WERI-Rb-1 (cell line): ENCODE results near the gene UROS.

Experiments
- DNase-seq: peaks from one replicate; pipeline ENCODE4 v3.0.0-alpha.2; 2020
- H3K27ac ChIP-seq: fragments of 250-450 bp; sonication (Bioruptor Pico); 2 replicates; pipeline ENCODE4 v1.5.1; 2020; ENCODE audit warnings: mild to moderate bottlenecking, moderate library complexity
- H3K27me3 ChIP-seq: fragments of 250-450 bp; sonication (Bioruptor Pico); 2 replicates; pipeline ENCODE4 v1.5.1; 2021; ENCODE audit warnings: mild to moderate bottlenecking, low read depth, moderate library complexity; ENCODE audit not compliant: insufficient read depth, severe bottlenecking
- H3K36me3 ChIP-seq: fragments of 250-450 bp; sonication (Bioruptor Pico); 2 replicates; pipeline ENCODE4 v1.5.1; 2020; ENCODE audit warnings: mild to moderate bottlenecking, moderate library complexity
- H3K4me3 ChIP-seq: 2 replicates; pipeline ENCODE4 v1.5.1; 2011; ENCODE audit warnings: low read depth, mild to moderate bottlenecking, control low read depth, low read length
- H3K9me3 ChIP-seq: fragments of 250-450 bp; sonication (Bioruptor Pico); 2 replicates; pipeline ENCODE4 v1.5.1; 2021; ENCODE audit warnings: mild to moderate bottlenecking, moderate library complexity; ENCODE audit not compliant: severe bottlenecking
- CTCF ChIP-seq: IDR thresholded peaks from 2 replicates; pipeline ENCODE4 v1.5.1; 2011; ENCODE audit warnings: low read depth, mild to moderate bottlenecking, control low read depth, inconsistent platforms, low read length

The UROS gene

GRCh38 chr10:125792342-125793300 lies 30.4 kb downstream of the UROS start:
- H3K36me3 ChIP-seq = peaks cover 13% of the 10 kb centered on the region
- no peak overlapping the region for H3K27ac ChIP-seq
- no peaks in the 10 kb centered on the region for H3K9me3 ChIP-seq
- TF ChIP-seq CTCF = no peak
- no peak overlapping the region for H3K4me3 ChIP-seq
- H3K27me3 ChIP-seq = no peaks in the 10 kb centered on the region
- DNase-seq = no peak

- TF ChIP-seq CTCF = no peak
- Histone ChIP-seq H3K4me3 (no peak overlapping the region), H3K27ac (no peak overlapping the region), H3K27me3 (no peaks in the 10 kb centered on the region), H3K36me3 (peaks cover 6% of the 10 kb centered on the region), H3K9me3 (no peaks in the 10 kb centered on the region)
- no peak for DNase-seq
Measured at GRCh38 chr10:125788156-125789034, 34.7 kb downstream of the UROS start.

- no peak for DNase-seq
- H3K4me3 ChIP-seq = no peak overlapping the region
- H3K27me3 ChIP-seq = no peaks in the 10 kb centered on the region
- no peaks in the 10 kb centered on the region; the same call in 1 of the 2 replicates for H3K36me3 ChIP-seq
- H3K27ac ChIP-seq = no peak overlapping the region
- TF ChIP-seq CTCF = no peak
- peaks cover 6% of the 10 kb centered on the region for H3K9me3 ChIP-seq
Measured at GRCh38 chr10:125785791-125786190, 37.3 kb downstream of the UROS start.

- no peak overlapping the region for H3K27ac ChIP-seq
- H3K4me3 ChIP-seq = no peak overlapping the region
- no peak for TF ChIP-seq CTCF
- DNase-seq = no peak
- H3K9me3 ChIP-seq = peaks cover 14% of the 10 kb centered on the region
- H3K36me3 ChIP-seq = no peaks in the 10 kb centered on the region; the same call in 1 of the 2 replicates
- H3K27me3 ChIP-seq = no peaks in the 10 kb centered on the region
Measured at GRCh38 chr10:125783957-125784356, 39.1 kb downstream of the UROS start.

- H3K27ac ChIP-seq = no peak overlapping the region
- no peaks in the 10 kb centered on the region for H3K36me3 ChIP-seq
- H3K27me3 ChIP-seq = no peaks in the 10 kb centered on the region
- no peak overlapping the region for H3K4me3 ChIP-seq
- no peak for TF ChIP-seq CTCF
- H3K9me3 ChIP-seq = peaks cover 14% of the 10 kb centered on the region
- DNase-seq = no peak
Measured at GRCh38 chr10:125783408-125783807, 39.6 kb downstream of the UROS start.
